Hematopoietic multipotent progenitor cell treated with erythropoietin and hydrocortisone succinate and interleukin-3 and kit ligand, for 8 days (in vitro differentiated cells): ENCODE results near the gene SNRNP70.
"Not testable (repeated sequence)": the region's sequence is repeated elsewhere in the genome, so short reads cannot be mapped to it uniquely, and the experiment has no call there.

Experiments used
- DNase-seq: peaks from one replicate; pipeline ENCODE4 v3.0.0-alpha.2; 2015

Gene SNRNP70, protein sequence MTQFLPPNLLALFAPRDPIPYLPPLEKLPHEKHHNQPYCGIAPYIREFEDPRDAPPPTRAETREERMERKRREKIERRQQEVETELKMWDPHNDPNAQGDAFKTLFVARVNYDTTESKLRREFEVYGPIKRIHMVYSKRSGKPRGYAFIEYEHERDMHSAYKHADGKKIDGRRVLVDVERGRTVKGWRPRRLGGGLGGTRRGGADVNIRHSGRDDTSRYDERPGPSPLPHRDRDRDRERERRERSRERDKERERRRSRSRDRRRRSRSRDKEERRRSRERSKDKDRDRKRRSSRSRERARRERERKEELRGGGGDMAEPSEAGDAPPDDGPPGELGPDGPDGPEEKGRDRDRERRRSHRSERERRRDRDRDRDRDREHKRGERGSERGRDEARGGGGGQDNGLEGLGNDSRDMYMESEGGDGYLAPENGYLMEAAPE

DNA sequence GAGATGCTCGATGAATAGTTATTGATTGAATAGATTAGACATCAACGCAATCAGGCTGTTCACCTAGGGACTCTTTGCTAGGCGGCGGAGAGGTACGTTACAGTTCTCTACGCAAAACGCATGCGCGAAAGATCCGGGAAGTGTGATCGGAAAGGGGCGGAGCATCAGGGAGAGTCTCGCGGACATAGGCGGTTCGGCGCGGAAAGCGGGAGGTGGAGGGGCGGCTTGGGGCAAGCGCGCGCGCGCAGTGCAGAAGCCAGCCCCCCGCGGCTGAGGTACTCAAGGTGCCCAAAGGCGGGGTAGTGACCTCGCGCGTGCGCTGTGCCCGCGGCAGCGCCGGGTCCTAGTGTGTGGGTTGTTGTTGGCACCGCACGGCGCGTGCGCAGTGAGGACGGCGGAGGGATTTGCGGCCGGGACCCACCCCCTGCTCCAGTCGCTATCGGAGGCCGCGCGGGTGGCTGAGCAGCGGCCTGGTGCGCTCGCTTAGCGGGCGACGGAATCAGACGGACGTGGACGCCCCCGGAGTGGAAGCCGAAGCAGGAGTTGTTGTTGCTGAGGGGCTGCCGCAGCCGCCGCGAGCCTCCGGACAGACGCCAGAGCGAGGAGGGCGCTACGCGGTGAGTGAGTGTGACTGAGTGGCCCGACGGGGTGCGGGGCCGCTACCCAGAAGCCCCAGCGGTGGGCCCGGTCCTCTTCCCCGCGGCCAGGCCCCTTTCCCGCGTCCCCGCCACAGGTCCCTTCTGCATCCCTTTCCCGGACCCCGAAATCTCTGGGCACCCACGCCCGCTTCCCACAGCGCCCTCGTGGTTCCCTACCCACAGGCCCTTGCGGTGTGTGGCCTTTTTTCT is at the start of gene SNRNP70:
TSS of gene SNRNP70 (plus strand) at position 432 of the 848 bp plus-strand sequence. CDS start 964 bp downstream, outside the sequence.
- DNase-seq = peak; percentile 99

DNA sequence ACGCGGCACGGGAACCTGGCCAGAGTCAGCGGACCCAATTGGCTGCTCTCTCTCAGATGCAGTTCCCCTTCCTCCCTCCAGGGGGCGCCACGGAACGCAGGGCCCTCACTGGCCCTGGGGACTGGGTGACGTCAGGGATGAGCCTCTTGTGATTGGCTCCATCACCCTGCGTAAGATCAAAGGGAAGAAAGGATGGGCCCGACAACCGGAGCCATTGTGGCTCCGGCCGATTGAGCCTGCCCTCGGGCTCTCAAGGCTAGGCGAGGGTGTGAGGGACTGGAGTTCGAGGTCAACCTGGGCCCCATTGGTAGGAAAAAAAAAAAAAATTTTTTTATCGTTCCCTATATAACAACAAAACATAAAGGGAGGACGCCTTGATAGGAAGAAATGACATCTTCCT is 48.4 kb upstream of the SNRNP70 start, which contains the start of gene CGB1:
TSS of gene CGB1 (minus strand) at position 81 of the 400 bp plus-strand sequence. CDS start 184 bp downstream, outside the sequence.
- DNase-seq = peak; percentile 58

DNA sequence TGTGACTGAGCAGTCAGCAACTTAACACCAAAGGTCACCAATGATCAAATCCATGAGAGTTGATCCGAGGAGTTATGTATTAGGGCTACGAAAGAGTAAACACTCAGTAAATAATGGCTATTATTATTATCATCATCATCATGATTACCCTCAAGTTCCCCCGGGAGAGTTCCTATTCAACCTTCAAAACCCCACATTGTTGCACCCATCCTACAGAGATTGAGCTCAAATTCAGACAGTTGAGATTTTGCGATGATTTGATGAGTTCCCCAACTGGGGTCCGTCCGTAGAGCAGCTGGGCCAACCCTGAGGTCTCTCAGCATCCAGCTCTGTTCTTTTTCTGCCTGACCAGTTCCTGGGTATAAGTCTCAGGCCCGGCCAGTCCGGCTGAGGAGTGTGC is 47.1 kb upstream of the SNRNP70 start:
- not testable (repeated sequence) for DNase-seq

DNA sequence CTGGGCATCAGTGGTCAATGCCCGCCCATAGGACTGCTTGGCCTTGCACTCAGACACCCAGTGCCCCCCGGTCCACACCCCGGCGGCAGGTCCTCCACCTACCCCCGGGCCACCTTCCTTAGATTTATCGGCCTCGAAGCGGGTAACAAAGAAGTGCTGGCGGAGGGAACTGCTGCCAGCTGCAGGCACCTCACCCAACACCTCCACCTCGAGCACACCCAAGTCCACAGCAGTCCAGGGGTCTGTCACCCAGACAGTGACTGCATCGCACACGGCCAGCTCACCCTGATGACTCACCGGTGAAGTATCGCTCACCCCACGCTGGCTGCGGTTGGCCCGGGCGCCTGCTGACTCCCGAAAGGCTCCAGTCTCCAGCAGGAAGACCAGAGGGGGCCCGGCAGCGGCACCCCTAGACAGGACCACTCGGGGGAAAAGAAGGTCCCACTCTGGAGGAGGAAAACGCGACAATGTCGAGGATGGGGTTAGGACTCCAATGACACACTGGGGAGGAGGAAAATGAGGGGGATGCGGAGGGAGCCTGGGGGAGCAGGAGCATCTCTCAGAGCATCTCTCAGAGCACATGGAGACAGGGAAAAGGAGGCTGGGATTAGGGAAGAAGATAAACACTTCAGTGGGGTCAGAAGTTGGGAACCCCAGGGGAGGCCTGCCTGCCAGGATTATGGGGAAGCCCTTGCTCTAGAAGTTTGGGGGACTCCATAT is 46.5 kb upstream of the SNRNP70 start:
- DNase-seq = not testable (repeated sequence)

DNA sequence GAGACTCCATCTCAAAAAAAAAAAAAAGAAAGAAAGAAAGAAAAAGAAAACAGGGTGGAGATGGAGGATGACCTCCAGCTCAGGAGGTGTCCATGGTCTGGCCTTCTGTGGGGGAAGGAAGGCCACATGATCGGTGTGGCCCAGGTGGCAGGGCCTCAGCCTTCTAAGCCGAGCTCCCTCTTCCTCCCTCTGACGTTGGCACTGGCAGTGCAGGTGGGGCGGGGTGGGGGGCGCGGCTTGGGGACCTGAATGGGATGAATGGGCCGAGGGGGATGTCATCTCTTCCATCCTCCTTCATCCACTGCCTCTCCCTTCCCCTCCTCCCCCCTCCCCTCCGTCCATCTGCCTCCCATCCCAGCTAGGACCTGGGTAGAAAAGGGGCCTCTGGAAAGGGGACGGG is 45.5 kb upstream of the SNRNP70 start:
- not testable (repeated sequence) for DNase-seq

DNA sequence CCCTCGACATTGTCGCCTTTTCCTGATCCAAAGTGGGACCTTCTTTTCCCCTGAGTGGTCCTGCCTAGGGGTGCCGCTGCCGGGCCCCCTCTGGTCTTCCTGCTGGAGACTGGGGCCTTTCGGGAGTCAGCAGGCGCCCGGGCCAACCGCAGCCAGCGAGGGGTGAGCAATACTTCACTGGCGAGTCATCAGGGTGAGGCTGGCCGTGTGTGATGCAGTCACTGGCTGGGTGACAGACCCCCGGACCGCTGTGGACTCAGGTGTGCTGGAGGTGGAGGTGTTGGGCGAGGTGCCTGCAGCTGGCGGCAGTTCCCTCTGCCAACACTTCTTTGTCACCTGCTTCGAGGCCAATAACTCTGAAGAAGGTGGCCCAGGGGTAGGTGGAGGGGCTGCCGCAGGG is 43.1 kb upstream of the SNRNP70 start:
- no peak for DNase-seq

DNA sequence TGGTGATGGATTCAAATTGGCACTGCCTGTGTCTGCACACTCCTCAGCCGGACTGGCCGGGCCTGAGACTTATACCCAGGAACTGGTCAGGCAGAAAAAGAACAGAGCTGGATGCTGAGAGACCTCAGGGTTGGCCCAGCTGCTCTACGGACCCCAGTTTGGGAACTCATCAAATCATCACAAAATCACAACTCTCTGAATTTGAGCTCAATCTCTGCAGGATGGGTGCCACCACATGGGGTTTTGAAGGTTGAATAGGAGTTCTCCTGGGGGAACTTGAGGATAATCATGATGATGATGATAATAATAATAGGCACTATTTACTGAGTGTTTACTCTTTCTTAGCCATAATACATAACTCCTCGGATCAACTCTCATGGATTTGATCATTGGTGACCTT is 42.6 kb upstream of the SNRNP70 start:
- not testable (repeated sequence) for DNase-seq

DNA sequence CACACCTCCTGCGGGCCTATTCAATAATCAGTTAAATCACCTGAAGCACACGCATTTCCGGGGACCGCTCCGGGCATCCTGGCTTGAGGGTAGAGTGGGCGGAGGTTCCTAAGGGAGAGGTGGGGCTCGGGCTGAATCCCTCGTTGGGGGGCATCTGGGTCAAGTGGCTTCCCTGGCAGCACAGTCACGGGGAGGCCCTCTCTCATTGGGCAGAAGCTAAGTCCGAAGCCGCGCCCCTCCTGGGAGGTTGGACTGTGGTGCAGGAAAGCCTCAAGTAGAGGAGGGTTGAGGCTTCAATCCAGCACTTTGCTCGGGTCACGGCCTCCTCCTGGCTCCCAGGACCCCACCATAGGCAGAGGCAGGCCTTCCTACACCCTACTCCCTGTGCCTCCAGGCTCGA is 41.7 kb upstream of the SNRNP70 start, which contains the start of gene CGB5:
TSS of gene CGB5 (plus strand) at position 301 of the 400 bp plus-strand sequence. CDS start 362 bp downstream, outside the sequence.
- DNase-seq = not testable (repeated sequence)

GRCh38 chr19:49049011-49049410 is 36.2 kb upstream of the SNRNP70 start, which contains the start of gene CGB8:
Gene CGB8, minus strand, starts transcription at chr19:49049111. Its CDS starts 372 bp downstream, at chr19:49048739.
- not testable (repeated sequence) for DNase-seq

- DNase-seq = not testable (repeated sequence)
These were observed 35.4 kb upstream of the SNRNP70 start for GRCh38 chr19:49049834-49050233.

GRCh38 chr19:49050376-49051033 is 34.7 kb upstream of the SNRNP70 start:
- DNase-seq = not testable (repeated sequence)

DNA sequence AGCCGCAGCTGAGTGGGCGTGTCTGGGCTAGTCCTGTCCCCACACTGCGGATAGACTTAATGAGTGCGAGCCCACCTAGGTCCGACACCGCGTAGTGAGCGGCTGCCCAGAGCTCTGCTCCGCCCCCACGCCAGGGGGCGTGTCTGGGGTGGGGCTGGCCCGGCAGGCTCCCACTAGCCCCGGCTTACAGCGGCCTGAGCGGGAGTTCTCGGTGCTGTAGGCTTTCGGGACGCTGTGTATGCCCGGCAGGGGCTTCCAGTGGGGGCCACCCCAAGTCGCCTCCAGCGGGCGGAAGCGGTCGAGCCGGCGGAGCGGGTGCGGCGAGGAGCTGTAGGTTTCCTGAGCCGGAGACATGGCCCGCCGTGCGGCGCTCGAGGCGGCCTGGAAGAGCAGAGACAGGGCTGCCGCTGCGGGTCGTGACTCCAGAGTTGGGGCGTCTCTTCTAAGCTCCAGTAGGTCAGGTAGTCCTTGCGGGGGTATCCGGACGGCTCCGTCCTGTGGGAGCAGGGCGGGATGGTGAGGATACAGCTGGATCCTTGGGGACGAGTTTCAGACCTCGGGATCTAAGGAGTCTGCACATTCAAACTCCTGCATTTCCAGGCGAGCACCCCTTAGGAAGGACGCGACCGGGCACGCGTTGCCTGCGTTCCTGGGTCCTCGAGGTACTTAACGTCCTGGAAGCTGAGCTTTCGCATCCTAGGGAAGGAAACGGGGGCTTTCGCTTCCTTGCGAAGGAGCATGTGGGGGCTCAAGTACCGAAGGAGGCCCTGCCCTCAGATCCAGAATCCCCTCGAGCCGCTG is 28.9 kb upstream of the SNRNP70 start:
- DNase-seq = peak; percentile 25

GRCh38 chr19:49056902-49057596 is 28.2 kb upstream of the SNRNP70 start:
- DNase-seq = not testable (repeated sequence)

DNA sequence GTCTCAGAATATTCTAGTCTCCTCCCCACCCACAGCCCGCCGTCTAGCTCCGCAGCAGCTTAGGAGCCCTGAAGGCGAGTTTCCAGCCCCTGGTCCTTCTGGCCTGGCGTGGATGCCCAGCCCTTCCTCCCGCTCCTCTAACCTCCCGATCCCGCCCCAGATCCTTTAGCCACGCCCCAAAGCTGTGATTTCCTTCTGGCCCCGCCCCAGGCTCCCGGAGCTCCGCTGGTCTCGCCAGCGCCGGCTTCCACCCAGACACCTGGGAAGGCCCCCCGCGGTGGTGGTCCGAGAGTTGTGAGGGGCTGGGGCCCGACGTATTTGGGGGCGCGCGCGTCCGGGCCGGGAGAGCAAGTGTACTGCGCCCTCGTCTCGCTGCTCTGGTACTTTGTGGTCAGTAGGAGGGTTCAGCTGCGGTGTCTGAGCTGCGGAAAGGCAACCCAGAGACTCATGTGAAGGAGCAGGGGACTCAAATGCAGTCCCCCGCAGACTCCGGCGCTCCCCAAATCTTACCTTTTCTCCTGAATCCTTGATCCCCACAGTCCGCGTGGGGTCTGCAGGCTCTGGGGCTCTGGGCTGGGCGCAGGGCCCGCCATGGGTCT is 27.5 kb upstream of the SNRNP70 start, which contains the start of gene CGB7:
TSS of gene CGB7 (minus strand) at position 114 of the 599 bp plus-strand sequence. CDS start 2,374 bp downstream, outside the sequence.
- no peak for DNase-seq

GRCh38 chr19:49058562-49058961 is 26.7 kb upstream of the SNRNP70 start:
- no peak for DNase-seq

DNA sequence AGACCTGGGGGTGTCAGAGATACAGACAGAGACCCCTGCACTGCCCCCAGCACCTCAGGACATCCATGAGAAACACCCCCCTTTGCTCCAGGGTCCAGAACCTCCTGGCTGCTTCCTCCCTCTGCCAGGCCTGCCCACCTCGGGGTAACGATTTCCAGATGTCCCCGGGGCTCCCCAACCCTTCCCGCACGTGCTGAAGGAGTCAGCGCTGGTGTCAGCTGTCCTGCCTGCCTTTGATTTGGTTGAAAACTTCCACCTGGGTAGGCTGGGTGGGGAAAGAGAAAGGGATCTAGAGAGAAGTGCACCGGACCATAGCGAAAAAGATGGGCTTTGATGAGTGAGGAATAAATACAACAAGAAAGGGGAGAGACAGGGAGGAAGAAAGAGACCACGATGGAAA is 26.2 kb upstream of the SNRNP70 start:
- DNase-seq = no peak

- no peak for DNase-seq
These were observed 24.3 kb upstream of the SNRNP70 start for GRCh38 chr19:49061000-49061399.

DNA sequence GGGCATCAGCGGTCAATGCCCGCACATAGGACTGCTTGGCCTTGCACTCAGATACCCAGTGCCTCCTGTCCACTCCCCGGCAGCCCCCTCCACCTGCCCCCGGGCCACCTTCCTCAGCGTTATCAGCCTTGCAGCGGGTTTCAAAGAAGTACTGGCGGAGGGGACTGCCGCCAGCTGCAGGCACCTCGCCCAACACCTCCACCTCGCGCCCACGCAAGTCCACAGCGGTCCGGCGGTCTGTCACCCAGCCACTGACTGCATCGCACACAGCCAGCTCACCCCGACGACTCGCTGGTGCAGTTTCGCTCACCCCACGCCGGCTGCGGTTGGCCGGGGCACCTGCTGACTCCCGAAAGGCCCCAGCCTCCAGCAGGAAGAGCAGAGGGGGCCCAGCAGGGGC is 23.8 kb upstream of the SNRNP70 start:
- no peak for DNase-seq

DNA sequence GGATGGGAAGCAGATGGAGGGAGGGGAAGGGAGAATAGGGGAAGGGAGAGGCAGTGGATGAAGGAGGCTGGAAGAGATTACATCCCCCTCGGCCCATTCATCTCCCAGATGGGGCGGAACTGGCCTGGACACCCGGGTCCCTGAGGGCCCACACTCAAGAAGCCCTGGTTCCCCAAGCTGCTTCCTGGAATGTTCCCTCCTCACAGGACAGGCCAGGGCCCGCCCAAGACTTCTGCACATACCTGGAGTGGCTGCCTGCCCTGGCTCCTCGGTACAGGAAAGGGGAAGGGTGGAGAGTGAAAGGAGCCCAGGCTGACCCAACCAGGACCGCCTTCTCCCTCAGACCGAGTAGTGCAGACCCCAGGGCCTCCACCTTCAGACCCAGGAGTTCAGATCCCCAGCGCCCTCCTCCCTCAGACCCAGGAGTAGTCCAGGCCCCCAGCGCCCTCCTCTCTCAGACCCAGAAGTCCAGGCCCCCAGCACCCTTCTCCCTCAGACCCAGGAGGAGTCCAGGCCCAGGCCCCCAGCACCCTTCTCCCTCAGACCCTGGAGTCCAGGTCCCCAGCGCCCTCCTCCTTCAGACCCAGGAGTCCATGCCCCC is 21.1 kb upstream of the SNRNP70 start:
- no peak for DNase-seq
